ENCODE measurements around the gene MEPE.

The MEPE gene

DNA sequence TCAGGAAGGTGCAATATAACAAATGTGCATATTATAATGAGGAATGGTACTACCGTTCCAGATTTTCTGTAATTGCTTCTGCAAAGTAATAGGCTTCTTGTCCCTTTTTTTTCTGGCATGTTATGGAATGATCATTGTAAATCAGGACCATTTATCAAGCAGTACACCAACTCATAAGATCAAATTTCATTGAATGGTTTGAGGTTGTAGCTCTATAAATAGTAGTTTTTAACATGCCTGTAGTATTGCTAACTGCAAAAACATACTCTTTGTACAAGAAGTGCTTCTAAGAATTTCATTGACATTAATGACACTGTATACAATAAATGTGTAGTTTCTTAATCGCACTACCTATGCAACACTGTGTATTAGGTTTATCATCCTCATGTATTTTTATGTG lies 20.8 kb upstream of the MEPE start:
- Histone ChIP-seq H3K27me3 (ENCODE audit: control insufficient read depth in 5 of 5, insufficient read depth in 4 of 5, low read length in 5 of 5) (no peaks in the 10 kb centered on the region), H3K36me3 (ENCODE audit: control insufficient read depth in 5 of 5, insufficient read depth in 5 of 5, low read length in 5 of 5) (no peaks in the 10 kb centered on the region), H3K27ac (ENCODE audit: low read depth, low read length) (no peak overlapping the region), H3K4me3 (ENCODE audit: low read depth in 1 of 5, low read length in 5 of 5) (no peak overlapping the region), H3K9me3 (ENCODE audit: control insufficient read depth in 5 of 5, low read length in 5 of 5) (peaks cover 0 to 2% (median 0%) of the 10 kb centered on the region in 5 donors), H3K4me1 (ENCODE audit: control insufficient read depth in 5 of 5, insufficient read depth in 5 of 5, low read length in 5 of 5) (peaks cover 0 to 9% (median 7%) of the 10 kb centered on the region in 5 donors), H3K9ac (ENCODE audit: low read length in 5 of 5) (no peak overlapping the region)

DNA sequence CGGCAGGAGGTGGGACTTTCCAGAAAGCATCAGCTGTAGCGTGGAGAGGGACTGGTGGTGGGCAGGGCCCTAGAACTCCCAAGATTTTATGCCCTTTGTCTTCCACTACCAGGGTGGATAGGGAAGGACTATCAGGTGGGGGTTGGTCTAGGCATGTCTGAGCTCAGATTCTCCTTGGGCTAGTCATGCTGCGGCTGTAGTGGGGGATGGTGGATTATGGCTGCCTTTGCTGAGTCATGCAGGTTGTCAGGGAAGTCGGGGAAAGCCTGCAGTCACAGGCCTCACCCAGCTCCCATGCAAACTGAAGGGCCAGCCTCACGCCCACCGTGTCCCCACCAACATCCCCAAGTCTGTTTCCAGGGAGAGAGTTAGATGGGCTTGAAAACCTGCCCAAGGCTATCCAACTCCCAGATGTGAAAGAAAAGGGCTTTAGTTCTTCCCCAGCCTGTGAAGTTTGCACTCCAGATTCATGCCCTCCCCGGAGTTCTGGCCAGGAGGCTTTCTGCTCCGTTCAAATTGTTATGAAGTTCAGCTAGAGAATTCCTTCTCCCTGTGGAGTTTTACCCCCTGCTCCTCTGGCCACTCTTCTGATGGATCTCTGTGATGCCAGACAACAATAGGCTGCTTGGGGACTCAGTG lies 13.4 kb upstream of the MEPE start:
- Histone ChIP-seq H3K4me1 (ENCODE audit: control insufficient read depth in 5 of 5, insufficient read depth in 5 of 5, low read length in 5 of 5) (peaks cover 0 to 2% (median 0%) of the 10 kb centered on the region in 5 donors), H3K27me3 (ENCODE audit: control insufficient read depth in 5 of 5, insufficient read depth in 4 of 5, low read length in 5 of 5) (no peaks in the 10 kb centered on the region), H3K9me3 (ENCODE audit: control insufficient read depth in 5 of 5, low read length in 5 of 5) (peaks cover 0 to 3% (median 0%) of the 10 kb centered on the region in 5 donors), H3K4me3 (ENCODE audit: low read depth in 1 of 5, low read length in 5 of 5) (no peak overlapping the region), H3K9ac (ENCODE audit: low read length in 5 of 5) (no peak overlapping the region), H3K27ac (ENCODE audit: low read depth, low read length) (no peak overlapping the region), H3K36me3 (ENCODE audit: control insufficient read depth in 5 of 5, insufficient read depth in 5 of 5, low read length in 5 of 5) (no peaks in the 10 kb centered on the region)

DNA sequence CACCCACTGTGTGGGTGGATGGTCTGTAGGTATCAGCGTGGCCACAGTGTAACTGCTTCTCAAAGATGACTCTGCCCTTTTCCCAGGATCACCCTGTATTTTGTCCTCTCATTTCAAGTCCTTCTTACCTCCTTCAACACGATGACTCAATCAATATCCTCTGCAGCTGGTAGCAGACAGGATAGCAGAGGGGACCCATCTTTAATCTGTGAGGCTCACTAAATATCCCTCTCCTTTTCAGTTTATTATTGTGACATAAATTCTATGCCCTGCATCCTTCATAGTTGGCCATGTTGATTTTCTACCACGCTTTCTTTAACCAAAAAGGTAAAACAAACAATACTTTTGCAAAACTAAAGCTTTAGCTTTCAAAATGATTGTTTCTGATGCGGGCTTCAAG lies 9.6 kb upstream of the MEPE start:
- H3K4me3 ChIP-seq (ENCODE audit: low read depth in 1 of 5, low read length in 5 of 5): no peak overlapping the region
- no peak overlapping the region for H3K27ac ChIP-seq (ENCODE audit: low read depth, low read length)
- no peaks in the 10 kb centered on the region for H3K27me3 ChIP-seq (ENCODE audit: control insufficient read depth in 5 of 5, insufficient read depth in 4 of 5, low read length in 5 of 5)
- H3K9ac ChIP-seq (ENCODE audit: low read length in 5 of 5): no peak overlapping the region
- peaks cover 0 to 2% (median 0%) of the 10 kb centered on the region in 5 donors for H3K4me1 ChIP-seq (ENCODE audit: control insufficient read depth in 5 of 5, insufficient read depth in 5 of 5, low read length in 5 of 5)
- H3K9me3 ChIP-seq (ENCODE audit: control insufficient read depth in 5 of 5, low read length in 5 of 5): no peaks in the 10 kb centered on the region
- H3K36me3 ChIP-seq (ENCODE audit: control insufficient read depth in 5 of 5, insufficient read depth in 5 of 5, low read length in 5 of 5): no peaks in the 10 kb centered on the region

DNA sequence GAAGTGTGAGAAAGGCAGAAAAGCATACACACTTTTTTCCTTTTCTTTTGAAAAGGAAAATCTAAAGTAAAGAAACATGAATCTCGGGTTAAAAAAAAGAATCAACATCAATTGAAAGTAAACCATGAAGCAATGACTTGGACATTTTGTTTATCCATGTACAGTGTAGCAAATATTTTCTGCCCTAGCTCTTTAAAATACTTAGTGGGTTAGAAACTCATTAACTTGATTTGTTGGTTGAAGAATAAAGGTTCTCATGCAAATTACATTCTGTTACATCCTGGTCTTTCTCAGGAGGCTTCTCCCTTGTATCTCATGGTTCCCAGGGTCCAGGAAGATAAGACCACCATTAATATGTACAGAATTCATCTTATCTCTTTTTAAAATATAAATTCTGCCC lies 9.0 kb upstream of the MEPE start:
- Histone ChIP-seq H3K4me3 (ENCODE audit: low read depth in 1 of 5, low read length in 5 of 5) (no peak overlapping the region), H3K27ac (ENCODE audit: low read depth, low read length) (no peak overlapping the region), H3K9me3 (ENCODE audit: control insufficient read depth in 5 of 5, low read length in 5 of 5) (no peaks in the 10 kb centered on the region), H3K9ac (ENCODE audit: low read length in 5 of 5) (no peak overlapping the region), H3K36me3 (ENCODE audit: control insufficient read depth in 5 of 5, insufficient read depth in 5 of 5, low read length in 5 of 5) (no peaks in the 10 kb centered on the region), H3K4me1 (ENCODE audit: control insufficient read depth in 5 of 5, insufficient read depth in 5 of 5, low read length in 5 of 5) (peaks cover 0 to 2% (median 0%) of the 10 kb centered on the region in 5 donors), H3K27me3 (ENCODE audit: control insufficient read depth in 5 of 5, insufficient read depth in 4 of 5, low read length in 5 of 5) (no peaks in the 10 kb centered on the region)

DNA sequence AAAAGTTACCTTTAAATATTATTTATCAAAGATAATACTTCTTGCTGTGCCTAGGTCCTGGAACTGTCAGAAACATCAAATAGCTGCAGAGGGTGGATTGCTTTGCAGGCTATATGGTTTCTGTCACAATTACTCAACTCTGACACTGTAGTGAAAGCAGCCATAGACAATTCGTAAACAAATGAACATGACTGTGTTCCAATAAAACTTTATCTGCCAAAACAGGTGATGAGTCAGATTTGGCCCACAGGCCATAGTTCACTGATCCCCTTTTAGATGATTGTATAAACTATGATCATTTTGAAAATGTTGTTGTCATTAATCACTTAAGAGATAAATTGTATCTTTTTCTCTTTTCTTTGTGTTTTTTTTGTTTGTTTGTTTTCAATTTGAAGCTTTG lies 8.4 kb upstream of the MEPE start:
- H3K4me3 ChIP-seq (ENCODE audit: low read depth in 1 of 5, low read length in 5 of 5): no peak overlapping the region
- no peak overlapping the region for H3K27ac ChIP-seq (ENCODE audit: low read depth, low read length)
- H3K27me3 ChIP-seq (ENCODE audit: control insufficient read depth in 5 of 5, insufficient read depth in 4 of 5, low read length in 5 of 5): no peaks in the 10 kb centered on the region
- no peaks in the 10 kb centered on the region for H3K36me3 ChIP-seq (ENCODE audit: control insufficient read depth in 5 of 5, insufficient read depth in 5 of 5, low read length in 5 of 5)
- H3K9me3 ChIP-seq (ENCODE audit: control insufficient read depth in 5 of 5, low read length in 5 of 5): no peaks in the 10 kb centered on the region
- no peak overlapping the region for H3K9ac ChIP-seq (ENCODE audit: low read length in 5 of 5)
- H3K4me1 ChIP-seq (ENCODE audit: control insufficient read depth in 5 of 5, insufficient read depth in 5 of 5, low read length in 5 of 5): peaks cover 0 to 2% (median 0%) of the 10 kb centered on the region in 5 donors

DNA sequence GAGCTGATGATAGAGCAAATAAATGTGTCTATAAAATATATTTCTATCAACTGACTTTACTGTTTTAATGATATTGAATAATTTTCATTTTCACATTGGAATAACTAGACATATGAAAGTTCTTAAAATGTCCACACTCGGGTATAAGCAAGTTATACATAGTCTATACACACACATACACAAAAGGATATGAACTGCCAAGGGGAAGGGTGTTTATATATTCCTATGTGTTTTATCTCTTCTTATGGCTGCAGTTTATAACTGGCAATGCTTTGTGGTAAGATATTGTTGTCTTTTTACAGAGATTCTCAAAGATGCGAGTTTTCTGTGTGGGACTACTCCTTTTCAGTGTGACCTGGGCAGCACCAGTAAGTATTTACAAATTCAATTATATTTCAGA lies 1.6 kb downstream of the MEPE start:
- no peak overlapping the region for H3K9ac ChIP-seq (ENCODE audit: low read length in 5 of 5)
- no peak overlapping the region for H3K27ac ChIP-seq (ENCODE audit: low read depth, low read length)
- H3K36me3 ChIP-seq (ENCODE audit: control insufficient read depth in 5 of 5, insufficient read depth in 5 of 5, low read length in 5 of 5): no peaks in the 10 kb centered on the region
- no peaks in the 10 kb centered on the region for H3K27me3 ChIP-seq (ENCODE audit: control insufficient read depth in 5 of 5, insufficient read depth in 4 of 5, low read length in 5 of 5)
- peaks cover 0 to 12% (median 7%) of the 10 kb centered on the region in 5 donors for H3K4me1 ChIP-seq (ENCODE audit: control insufficient read depth in 5 of 5, insufficient read depth in 5 of 5, low read length in 5 of 5)
- no peaks in the 10 kb centered on the region for H3K9me3 ChIP-seq (ENCODE audit: control insufficient read depth in 5 of 5, low read length in 5 of 5)
- H3K4me3 ChIP-seq (ENCODE audit: low read depth in 1 of 5, low read length in 5 of 5): no peak overlapping the region

DNA sequence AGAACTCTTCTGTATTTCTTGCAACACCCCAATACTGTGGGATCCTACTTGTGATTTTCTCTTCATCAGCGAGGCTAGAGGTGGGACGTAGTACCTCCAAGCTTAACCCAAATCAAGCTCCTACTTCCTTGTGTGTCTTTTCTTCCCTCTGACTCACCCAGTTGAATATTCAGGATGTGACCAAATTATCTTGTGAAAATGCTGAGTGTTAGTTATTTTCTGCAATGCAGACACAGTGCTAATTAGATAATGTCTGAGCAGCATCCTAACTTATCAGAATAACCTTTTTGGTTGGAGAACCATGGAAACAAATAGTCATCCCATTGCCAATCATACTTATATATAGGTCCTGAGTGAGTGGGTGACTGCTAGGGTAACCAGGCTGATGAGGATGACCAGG lies 2.4 kb downstream of the MEPE start:
- Histone ChIP-seq H3K27ac (ENCODE audit: low read depth, low read length) (no peak overlapping the region), H3K27me3 (ENCODE audit: control insufficient read depth in 5 of 5, insufficient read depth in 4 of 5, low read length in 5 of 5) (no peaks in the 10 kb centered on the region), H3K4me1 (ENCODE audit: control insufficient read depth in 5 of 5, insufficient read depth in 5 of 5, low read length in 5 of 5) (peaks cover 0 to 12% (median 7%) of the 10 kb centered on the region in 5 donors), H3K9ac (ENCODE audit: low read length in 5 of 5) (no peak overlapping the region), H3K36me3 (ENCODE audit: control insufficient read depth in 5 of 5, insufficient read depth in 5 of 5, low read length in 5 of 5) (no peaks in the 10 kb centered on the region), H3K4me3 (ENCODE audit: low read depth in 1 of 5, low read length in 5 of 5) (no peak overlapping the region), H3K9me3 (ENCODE audit: control insufficient read depth in 5 of 5, low read length in 5 of 5) (no peaks in the 10 kb centered on the region)

DNA sequence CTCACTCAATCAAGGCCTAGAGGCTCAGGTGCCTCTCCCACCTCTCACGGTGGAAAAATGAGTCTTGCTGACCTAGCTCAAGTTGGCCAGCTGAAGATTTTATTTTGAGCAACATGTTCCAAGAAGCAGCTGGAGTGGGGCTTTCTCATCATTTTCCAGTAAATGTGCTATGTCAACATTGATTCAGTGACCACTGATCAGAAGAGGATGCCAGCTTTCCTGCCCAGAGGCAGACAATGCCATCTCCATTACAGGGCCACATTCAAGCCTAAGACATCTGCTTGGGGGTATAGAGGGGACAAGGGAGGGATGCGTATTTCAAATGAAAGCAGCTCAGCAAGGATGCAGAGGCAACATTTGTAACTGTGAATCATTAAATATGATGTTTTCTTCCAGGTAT lies 3.0 kb downstream of the MEPE start:
- Histone ChIP-seq H3K4me1 (ENCODE audit: control insufficient read depth in 5 of 5, insufficient read depth in 5 of 5, low read length in 5 of 5) (peaks cover 0 to 12% (median 7%) of the 10 kb centered on the region in 5 donors), H3K27me3 (ENCODE audit: control insufficient read depth in 5 of 5, insufficient read depth in 4 of 5, low read length in 5 of 5) (no peaks in the 10 kb centered on the region), H3K9me3 (ENCODE audit: control insufficient read depth in 5 of 5, low read length in 5 of 5) (no peaks in the 10 kb centered on the region), H3K9ac (ENCODE audit: low read length in 5 of 5) (no peak overlapping the region), H3K36me3 (ENCODE audit: control insufficient read depth in 5 of 5, insufficient read depth in 5 of 5, low read length in 5 of 5) (no peaks in the 10 kb centered on the region), H3K4me3 (ENCODE audit: low read depth in 1 of 5, low read length in 5 of 5) (no peak overlapping the region), H3K27ac (ENCODE audit: low read depth, low read length) (no peak overlapping the region)

DNA sequence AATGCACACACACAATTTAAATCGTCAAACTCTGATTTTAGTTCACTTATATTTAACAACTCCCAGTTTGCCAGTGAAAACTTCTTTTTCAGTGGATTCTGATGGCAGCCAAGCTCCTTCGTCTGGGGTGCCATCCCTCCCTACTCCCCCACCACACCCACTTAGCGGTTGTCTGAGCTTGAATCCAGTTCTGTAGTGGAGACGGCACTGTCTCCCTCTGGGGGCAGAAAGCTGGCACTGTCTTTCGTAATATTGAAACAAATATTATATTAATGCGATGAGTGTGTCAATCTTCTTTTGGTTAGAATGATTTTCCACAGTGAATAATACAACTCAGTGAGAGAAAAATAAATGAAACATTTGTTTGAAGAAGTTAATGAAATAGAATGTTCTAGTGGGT lies 5.4 kb downstream of the MEPE start:
- H3K9ac ChIP-seq (ENCODE audit: low read length in 5 of 5): no peak overlapping the region
- H3K27ac ChIP-seq (ENCODE audit: low read depth, low read length): no peak overlapping the region
- no peaks in the 10 kb centered on the region for H3K9me3 ChIP-seq (ENCODE audit: control insufficient read depth in 5 of 5, low read length in 5 of 5)
- peaks cover 0 to 3% (median 0%) of the 10 kb centered on the region in 5 donors for H3K27me3 ChIP-seq (ENCODE audit: control insufficient read depth in 5 of 5, insufficient read depth in 4 of 5, low read length in 5 of 5)
- no peaks in the 10 kb centered on the region for H3K36me3 ChIP-seq (ENCODE audit: control insufficient read depth in 5 of 5, insufficient read depth in 5 of 5, low read length in 5 of 5)
- H3K4me3 ChIP-seq (ENCODE audit: low read depth in 1 of 5, low read length in 5 of 5): no peak overlapping the region
- H3K4me1 ChIP-seq (ENCODE audit: control insufficient read depth in 5 of 5, insufficient read depth in 5 of 5, low read length in 5 of 5): peaks cover 0 to 12% (median 7%) of the 10 kb centered on the region in 5 donors

DNA sequence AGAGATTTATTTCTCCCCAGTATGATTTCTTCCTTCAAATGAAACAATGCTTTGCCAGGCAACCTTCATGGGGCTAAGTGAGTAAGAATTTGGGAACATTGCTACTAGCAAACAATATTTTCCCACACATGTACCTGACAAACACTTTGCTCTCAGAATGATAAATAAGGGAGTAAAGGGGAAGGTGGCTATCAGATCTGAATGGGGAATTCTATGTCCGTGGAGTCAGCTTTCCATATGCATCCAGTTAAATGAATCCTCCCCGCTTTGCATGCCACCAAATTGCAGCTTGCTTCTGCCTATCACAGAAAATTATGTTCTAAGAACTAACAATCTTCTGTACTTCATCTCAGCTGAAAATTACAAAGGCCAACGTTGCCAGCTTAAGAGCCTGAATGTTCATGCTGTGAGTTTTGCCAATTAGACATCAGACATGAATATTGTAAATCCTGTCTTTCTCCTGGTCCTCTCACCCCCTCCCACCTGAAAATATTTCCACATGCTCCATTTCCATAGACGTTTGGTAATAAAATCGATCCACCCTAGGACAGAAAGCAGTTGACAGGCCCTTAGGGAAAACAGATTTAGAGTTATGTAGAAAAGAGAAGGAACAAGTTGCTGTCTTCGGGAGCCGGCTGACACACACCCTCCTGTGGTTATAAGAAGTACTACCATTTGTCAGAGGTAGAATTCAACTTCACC lies 6.3 kb downstream of the MEPE start:
- H3K36me3 ChIP-seq (ENCODE audit: control insufficient read depth in 5 of 5, insufficient read depth in 5 of 5, low read length in 5 of 5): no peaks in the 10 kb centered on the region
- H3K27ac ChIP-seq (ENCODE audit: low read depth, low read length): no peak overlapping the region
- H3K9ac ChIP-seq (ENCODE audit: low read length in 5 of 5): no peak overlapping the region
- no peak overlapping the region for H3K4me3 ChIP-seq (ENCODE audit: low read depth in 1 of 5, low read length in 5 of 5)
- peaks cover 0 to 5% (median 0%) of the 10 kb centered on the region in 5 donors for H3K27me3 ChIP-seq (ENCODE audit: control insufficient read depth in 5 of 5, insufficient read depth in 4 of 5, low read length in 5 of 5)
- H3K9me3 ChIP-seq (ENCODE audit: control insufficient read depth in 5 of 5, low read length in 5 of 5): no peaks in the 10 kb centered on the region
- peaks cover 0 to 16% (median 7%) of the 10 kb centered on the region in 5 donors for H3K4me1 ChIP-seq (ENCODE audit: control insufficient read depth in 5 of 5, insufficient read depth in 5 of 5, low read length in 5 of 5)

Data from subcutaneous abdominal adipose tissue (tissue), 5 donors.